Measurements from ENCODE around the gene ASB10.
A peak's percentile ranks its signal among the peaks of the same experiment; 100 is the strongest.

Gene ASB10

DNA sequence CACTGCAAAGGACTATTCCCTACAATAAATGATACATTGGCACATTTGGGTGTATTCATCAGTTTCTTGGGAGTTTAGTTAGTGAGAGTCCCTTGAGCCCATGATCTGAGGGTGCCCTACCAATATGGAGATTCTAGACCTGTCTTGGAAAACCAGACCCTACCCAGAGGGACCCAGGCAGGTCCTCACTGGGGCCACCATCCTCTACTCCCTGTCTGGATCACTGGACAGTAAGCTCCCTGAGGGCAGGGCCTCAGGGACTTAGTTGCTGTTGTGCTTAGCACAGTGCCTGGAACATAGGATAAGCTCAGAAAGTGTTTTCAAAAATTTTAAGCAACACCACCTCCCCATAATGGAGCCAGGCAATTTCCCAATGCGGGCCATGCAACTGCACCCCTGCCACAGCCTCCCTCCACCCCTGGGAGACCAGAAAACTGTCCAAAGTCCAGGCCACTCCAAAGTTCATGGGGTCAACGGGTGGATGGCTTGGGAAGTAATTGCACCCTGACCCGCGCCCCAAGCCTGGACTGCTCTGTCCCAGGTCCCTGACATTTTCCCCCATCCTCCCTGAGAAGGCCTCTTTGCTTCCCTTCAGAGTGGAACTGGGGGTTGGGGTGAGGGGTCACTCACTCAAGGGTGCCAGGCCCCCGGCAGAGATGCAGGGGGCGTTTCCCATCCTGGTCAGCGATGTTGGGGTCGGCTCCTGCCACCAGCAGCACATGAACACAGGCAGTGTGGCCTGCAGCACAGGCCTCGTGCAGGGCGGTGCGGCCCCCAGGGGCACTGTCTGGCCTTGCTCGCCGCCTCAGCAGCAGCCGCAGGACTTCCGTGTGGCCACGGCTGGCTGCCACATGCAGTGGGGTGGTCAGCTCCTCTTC is 1.0 kb downstream of the ASB10 start:
- DNase-seq = no peak

DNA sequence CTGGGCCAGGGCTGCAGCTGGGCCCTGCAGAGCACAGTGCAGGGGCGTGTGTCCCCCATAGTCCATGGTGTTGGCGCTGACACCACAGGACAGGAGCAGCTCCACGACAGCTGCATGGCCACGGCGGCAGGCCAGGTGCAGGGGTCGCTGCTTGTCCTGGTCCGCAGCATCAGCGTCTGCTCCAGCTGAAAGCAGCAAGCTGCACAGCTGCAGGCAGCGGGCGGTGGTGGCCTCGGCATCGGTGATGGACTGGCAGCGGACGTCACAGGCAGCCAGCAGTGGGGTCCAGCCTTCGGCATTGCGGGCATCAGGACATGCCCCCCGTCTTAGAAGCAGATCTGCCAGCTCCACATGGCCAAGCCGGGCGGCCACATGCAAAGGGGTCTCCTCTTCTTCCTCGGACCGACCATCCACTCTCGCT is 6.0 kb downstream of the ASB10 start:
- DNase-seq = no peak

DNA sequence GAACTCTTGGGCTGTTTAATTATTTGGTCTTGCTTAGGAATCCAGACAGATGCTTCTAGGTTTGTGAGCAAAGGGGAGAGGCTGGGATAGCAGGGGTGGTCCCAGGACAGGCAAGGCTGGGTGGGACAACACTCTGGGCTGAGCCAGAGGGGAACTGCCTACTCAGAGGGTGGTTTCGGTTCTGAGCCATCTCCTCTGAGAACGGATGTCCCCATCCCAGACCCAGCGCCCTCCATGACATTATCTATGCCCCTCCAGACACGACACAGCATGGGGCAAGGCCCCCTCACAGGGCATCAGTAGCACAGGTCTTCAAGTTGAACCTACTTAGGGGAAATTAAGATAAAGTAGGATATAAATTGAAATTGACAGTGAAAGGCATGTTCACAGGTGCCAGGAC is 7.1 kb downstream of the ASB10 start:
- no peak for DNase-seq

DNA sequence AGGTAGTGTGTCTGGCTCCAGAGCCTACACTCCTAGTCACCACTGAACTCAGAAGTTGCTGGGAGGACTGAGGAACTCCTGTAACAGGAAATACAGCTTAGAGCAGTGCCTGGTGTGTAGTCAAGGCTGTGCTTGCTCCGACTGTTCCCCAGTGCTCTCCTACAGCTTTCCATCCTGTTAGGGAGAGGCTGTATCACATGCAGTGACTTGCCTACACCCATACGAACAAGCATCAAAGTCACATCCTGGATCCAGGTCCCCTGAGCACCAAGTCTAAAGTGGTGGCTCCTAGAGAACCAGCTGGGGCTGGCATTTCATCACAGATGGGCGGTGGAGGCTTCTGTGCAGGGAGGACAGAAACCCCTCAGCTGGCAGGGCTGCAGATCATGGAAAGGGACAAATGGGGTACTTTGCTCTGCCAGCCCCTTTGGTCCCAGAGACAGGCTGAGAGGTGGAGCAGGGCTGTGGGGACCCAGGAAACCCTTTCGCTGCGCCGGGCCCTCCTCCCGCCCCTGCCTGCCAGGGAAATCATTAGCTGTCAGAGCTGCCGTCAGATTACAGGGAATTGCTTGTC is 7.7 kb downstream of the ASB10 start:
- no peak for DNase-seq

DNA sequence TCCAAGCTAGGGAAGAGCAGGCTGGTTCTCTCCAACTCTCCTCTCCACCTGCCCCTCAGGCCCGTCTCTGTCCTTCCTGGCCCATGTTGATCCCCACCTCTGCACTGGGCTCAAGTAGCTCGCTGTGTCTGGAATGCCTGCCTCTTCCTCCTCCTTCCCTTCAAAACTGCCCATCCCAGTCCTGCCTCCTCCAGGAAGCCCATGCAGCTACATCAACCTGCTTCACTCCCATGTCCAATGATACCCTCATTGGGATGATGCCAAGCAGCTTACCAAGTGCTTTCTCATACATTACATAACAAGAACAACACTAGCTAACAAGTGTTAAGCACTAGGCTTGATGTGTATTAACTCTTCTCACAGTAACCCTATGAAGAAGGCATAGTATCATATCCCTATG is 8.2 kb downstream of the ASB10 start:
- DNase-seq = no peak

DNA sequence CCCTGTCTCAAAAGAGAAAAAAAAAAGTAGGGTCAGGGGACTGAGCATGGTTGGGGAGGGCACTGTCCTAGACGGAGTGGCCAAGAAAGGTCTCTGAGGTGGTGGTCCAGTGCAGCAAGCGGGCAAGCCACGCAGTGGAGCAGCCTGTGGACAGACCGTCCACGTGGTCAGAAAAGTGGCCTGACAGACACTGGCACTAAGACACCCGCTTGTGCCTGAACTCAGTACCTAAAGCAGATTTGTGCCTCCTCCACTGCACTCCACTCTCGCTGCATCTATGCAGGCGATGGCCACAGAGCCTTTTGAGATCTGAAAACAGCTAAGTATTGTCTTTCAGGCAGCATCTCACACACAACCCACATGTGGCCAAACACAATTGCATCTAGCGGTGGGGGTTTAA is 8.8 kb downstream of the ASB10 start:
- DNase-seq = no peak

DNA sequence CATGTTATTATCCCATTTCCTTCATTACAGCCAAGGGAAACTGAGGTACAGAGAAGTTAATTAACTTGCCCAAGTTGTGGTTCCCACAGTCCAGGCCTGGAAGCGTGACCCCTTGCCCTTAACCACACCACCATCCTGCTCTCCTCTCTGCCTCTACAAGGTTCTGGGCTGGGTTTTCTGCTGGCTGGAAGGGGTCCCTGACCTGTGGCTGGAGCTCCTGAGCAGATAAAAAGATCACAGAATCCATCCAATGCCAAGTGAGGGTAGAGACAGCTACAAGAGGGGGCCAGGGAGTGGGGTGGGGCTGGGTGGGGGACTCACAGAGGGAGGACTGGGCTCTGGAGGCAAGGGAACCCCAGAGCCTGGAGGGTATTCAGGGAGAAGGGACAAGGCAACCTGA is 9.7 kb downstream of the ASB10 start:
- no peak for DNase-seq

DNA sequence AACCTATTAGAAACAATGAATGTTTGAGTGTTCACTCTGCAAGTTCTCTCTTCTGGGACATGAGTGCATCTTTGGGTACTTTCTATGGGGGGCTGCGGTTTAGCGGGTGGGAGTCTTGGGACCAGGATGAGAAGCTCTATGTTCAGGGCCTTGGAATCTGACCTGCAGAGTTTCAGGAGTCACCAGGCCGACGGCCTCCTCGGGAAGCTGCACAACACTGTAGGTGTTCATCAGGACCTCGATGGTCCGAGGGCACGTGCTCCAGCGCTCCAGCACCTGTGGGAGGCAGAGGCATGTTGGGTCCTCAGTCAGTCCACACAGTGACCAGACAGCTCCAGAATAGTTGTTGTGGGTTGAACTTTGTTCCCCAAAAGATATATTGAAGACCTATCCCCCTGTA is 10.6 kb downstream of the ASB10 start:
- no peak for DNase-seq

- no peak for DNase-seq
Observed at GRCh38 chr7:151175793-151176311, 11.2 kb downstream of the ASB10 start.

- no peak for DNase-seq
Observed at GRCh38 chr7:151175047-151175792, 11.8 kb downstream of the ASB10 start.

- no peak for DNase-seq
Observed at GRCh38 chr7:151174246-151175046, 12.6 kb downstream of the ASB10 start.

GRCh38 chr7:151173386-151174245 is 13.4 kb downstream of the ASB10 start:
- DNase-seq = no peak

- peak; percentile 58 for DNase-seq
Observed at GRCh38 chr7:151172273-151173141, 14.5 kb downstream of the ASB10 start.

GRCh38 chr7:151168787-151169162 is 18.3 kb downstream of the ASB10 start:
- DNase-seq = no peak

- no peak for DNase-seq
Observed at GRCh38 chr7:151168003-151168786, 18.9 kb downstream of the ASB10 start.

DNA sequence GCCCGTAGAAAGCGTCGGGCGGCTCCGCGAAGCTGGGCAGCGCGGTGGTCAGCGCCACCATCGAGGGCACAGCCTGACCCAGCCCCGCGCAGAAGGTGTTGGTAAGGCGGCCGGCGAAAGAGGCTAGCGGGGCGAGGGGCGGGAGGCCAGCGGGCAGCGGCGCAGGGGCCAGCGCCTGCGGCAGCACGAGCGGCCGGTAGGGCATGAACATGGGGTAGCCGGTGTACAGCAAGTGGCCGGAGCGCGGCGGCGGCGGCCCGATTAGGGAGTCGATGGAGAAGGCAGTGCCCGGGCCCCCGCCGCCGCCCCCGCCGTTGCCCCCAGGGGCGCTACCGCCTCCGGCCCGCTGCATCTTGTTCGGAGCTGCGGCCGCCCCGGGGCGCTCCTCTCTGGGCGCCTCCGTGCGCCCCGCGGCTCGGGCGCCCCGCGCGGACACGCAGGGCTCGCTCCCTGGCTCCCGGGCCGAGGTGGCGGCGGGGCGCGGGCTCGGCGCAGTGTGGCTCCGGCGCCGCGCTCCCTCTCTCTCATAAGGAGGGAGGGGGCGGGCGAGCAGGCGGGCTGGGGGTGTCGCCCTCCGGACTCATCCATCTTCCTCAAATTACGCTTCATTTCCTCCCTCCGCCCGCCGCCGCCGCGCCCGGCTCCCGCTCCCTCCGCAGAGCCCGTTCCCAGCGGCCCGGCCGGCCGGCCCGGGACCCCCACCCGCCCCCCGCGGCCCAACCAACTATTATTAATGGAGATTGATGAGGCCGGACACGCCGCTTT is 19.7 kb downstream of the ASB10 start, which contains the start of gene GBX1:
TSS of gene GBX1 (minus strand) at position 498 of the 765 bp plus-strand sequence. CDS start at position 352, 146 bp downstream.
- DNase-seq = no peak

- no peak for DNase-seq
Observed at GRCh38 chr7:151166629-151167196, 20.3 kb downstream of the ASB10 start.

DNA sequence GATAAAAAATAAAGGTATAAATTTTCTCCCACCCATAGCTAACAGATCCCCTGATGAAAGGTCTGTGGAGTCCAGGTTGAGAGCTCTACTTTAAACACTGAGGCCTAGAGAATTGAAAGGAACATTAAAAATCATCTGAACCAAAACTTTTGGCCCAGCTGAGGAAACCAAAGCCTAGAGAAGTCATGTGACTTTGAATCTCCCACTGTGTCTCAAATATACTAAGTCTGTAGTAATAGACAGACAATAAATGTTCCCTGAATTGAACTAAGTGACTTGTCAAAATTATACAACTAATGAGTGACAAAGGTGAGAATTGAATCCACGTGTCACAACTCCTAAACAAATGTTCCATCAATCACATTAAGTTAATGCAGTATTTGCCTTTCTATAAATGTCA is 25.3 kb downstream of the ASB10 start:
- no peak for DNase-seq

Data from EL (cell line).